MM.1S (cell line): ENCODE data around the gene ZNF444.
"Not testable (repeated sequence)": the region's sequence is repeated elsewhere in the genome, so short reads cannot be mapped to it uniquely, and the experiment has no call there.

Experiments
- CTCF ChIP-seq: fragments of 300-600 bp; sonication (generic); IDR thresholded peaks from 2 replicates; pipeline ENCODE4 v1.5.1; 2016; ENCODE audit warnings: antibody characterized with exemption, low read length, mixed read lengths
- EZH2 ChIP-seq: fragments of 300-600 bp; sonication (generic); optimal IDR thresholded peaks from 2 replicates; pipeline ENCODE3; 2017; ENCODE audit warnings: low read depth, mild to moderate bottlenecking, antibody characterized with exemption, low read length, mixed read lengths
- EZH2phosphoT487 ChIP-seq: fragments of 300-600 bp; sonication (generic); IDR thresholded peaks from 2 replicates; pipeline ENCODE4 v1.6.1; 2018; ENCODE audit warnings: antibody characterized with exemption, low read length

GRCh38 chr19:56207581-56207980 is 66.5 kb downstream of the ZNF444 start:
- not testable (repeated sequence) for TF ChIP-seq CTCF, EZH2, EZH2phosphoT487
